ENCODE results near the gene PTPRR.

PTPRR gene

DNA sequence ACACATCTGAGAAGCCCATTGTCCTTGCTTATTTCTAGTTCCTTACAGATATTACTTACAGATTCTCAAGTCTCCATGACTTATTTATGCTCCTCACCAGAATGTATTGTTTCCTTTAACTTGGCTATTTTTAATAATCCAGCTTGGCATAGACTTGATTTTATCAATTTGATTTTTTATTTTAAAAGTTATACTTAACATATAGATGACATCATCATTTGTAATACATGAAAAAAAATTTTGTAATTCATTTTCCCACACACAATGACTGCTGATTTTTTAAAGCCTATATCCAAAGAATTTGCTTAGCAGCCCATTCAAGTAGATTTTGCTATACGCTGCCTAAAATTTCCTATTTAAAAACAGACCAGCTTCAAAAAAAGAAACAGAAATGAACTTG is 39.8 kb downstream of the PTPRR start:
- no peak for TF ChIP-seq CTBP1 (IDR thresholded peaks at IDR 0.05; ENCODE audit: borderline replicate concordance)
- no peak for TF ChIP-seq BHLHE40 (IDR thresholded peaks at IDR 0.05; ENCODE audit: borderline replicate concordance)
- no peak for DNase-seq (ENCODE audit: extremely low spot score)
- ChIA-PET CTCF (no interaction called here), POLR2A (no interaction called here)

DNA sequence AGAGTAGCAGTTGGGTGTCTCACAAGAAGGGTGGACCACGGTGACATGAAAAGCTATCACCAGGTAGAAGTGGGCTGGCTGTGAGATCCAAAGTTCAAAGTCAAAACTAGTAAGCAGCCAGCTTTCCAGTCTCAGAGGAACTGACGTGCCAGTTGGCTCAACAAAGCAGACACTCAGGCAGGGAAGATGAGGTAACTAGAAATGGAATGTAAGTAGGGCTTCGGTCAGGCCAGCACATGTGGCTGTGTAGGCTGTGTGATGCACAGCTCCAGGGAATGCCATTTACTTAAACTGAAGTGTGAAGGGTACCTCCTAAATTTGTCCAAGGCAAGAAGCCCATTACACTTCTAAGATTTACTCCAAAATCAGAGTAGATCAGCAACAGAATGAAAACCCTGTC is 43.6 kb downstream of the PTPRR start:
- ChIA-PET POLR2A (no interaction called here), CTCF (interaction anchor here (0.6 kb wide), 1 partner anchor 27 kb away, joined by 4 read pairs; no protein-coding TSS in a partner anchor)

DNA sequence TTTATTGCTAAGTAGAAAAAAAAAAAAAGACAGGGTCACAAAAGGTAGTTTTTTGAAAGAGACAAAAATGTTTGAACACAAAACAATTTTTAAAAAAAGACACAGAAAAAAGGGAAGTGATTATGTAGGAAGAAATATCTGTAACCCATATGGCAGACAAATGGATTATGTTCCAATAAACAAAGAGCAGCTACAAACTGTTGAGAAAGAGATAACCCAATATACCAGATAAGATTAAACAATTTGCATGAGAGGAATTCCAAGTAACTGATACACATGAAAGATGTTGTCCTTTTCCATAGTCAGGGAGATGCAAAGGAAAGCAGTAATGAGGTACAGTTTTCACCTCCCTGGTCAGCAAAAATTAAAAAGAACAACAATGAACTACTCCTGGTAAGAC is 44.9 kb downstream of the PTPRR start:
- ChIA-PET CTCF (no interaction called here), POLR2A (no interaction called here)
- TF ChIP-seq TARDBP (IDR thresholded peaks at IDR 0.05) (no peak), LEF1 (IDR thresholded peaks at IDR 0.05; ENCODE audit: borderline replicate concordance) (no peak), ARNT (IDR thresholded peaks at IDR 0.05) (no peak)
- TF ChIP-seq, protein P1, sequence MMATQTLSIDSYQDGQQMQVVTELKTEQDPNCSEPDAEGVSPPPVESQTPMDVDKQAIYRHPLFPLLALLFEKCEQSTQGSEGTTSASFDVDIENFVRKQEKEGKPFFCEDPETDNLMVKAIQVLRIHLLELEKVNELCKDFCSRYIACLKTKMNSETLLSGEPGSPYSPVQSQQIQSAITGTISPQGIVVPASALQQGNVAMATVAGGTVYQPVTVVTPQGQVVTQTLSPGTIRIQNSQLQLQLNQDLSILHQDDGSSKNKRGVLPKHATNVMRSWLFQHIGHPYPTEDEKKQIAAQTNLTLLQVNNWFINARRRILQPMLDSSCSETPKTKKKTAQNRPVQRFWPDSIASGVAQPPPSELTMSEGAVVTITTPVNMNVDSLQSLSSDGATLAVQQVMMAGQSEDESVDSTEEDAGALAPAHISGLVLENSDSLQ (IDR thresholded peaks at IDR 0.05) = no peak
- no peak for DNase-seq (ENCODE audit: extremely low spot score)

More for the DNA sequence above, 43.6 kb downstream of the PTPRR start:
- no peak for TF ChIP-seq LEF1 (IDR thresholded peaks at IDR 0.05; ENCODE audit: borderline replicate concordance)
- TF ChIP-seq ZNF384 (IDR thresholded peaks at IDR 0.05) = no peak
- no peak for TF ChIP-seq ELF4 (IDR thresholded peaks at IDR 0.05)
- no peak for TF ChIP-seq CTBP1 (IDR thresholded peaks at IDR 0.05; ENCODE audit: borderline replicate concordance)
- no peak for TF ChIP-seq FOXK2 (IDR thresholded peaks at IDR 0.05)
- TF ChIP-seq L3MBTL2 (conservative IDR thresholded peaks at IDR 0.05) = no peak
- TF ChIP-seq ARNT (IDR thresholded peaks at IDR 0.05) = no peak
- no peak for TF ChIP-seq FOXM1 (IDR thresholded peaks at IDR 0.05; ENCODE audit: borderline replicate concordance)
- TF ChIP-seq SP1 (IDR thresholded peaks at IDR 0.05) = no peak
- no peak for TF ChIP-seq TARDBP (IDR thresholded peaks at IDR 0.05)
- TF ChIP-seq, protein P1 (IDR thresholded peaks at IDR 0.05) = no peak
- no peak for TF ChIP-seq FOXA1 (IDR thresholded peaks at IDR 0.05)
- TF ChIP-seq HDGF (IDR thresholded peaks at IDR 0.05; ENCODE audit: borderline replicate concordance) = no peak
- DNase-seq (ENCODE audit: extremely low spot score) = no peak

DNA sequence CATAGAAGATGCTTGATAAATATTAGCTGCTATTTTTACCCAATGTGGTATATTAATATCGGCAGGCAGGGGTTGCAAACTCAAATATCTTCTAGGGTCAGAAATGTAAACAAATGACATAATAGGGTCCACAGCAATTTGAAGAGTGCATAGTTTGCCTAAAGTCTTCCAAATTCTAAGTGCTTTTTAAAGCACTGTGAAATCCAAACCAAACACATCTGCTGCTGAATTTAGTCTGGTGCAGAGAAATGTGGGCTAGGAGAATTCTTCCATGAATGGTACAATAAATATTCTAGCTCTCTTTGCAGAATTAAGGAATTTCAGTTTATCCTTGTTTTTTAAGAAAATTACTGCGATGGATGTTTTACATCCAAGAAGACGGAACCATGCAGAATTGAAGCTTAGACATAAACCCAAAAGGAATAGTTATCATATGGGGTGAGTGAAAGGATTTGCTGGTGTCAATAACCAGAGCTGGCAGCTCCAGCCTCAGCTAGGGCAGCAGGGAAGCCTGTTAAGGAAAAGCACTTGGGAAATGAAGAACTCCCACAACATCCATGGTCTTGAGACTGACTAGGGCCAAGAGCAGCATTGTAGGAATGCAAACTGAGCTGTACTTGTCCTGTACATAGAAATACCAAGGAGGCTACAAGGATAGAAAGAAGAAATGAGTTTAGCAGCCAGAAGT is 65.5 kb downstream of the PTPRR start:
- CTCF ChIA-PET = no interaction called here
- TF ChIP-seq ARNT (IDR thresholded peaks at IDR 0.05) = no peak
- no peak for TF ChIP-seq FOXK2 (IDR thresholded peaks at IDR 0.05)
- no peak for TF ChIP-seq SUZ12 (IDR thresholded peaks at IDR 0.05)
- TF ChIP-seq FOXA1 (IDR thresholded peaks at IDR 0.05) = no peak
- no peak for TF ChIP-seq TARDBP (IDR thresholded peaks at IDR 0.05)

DNA sequence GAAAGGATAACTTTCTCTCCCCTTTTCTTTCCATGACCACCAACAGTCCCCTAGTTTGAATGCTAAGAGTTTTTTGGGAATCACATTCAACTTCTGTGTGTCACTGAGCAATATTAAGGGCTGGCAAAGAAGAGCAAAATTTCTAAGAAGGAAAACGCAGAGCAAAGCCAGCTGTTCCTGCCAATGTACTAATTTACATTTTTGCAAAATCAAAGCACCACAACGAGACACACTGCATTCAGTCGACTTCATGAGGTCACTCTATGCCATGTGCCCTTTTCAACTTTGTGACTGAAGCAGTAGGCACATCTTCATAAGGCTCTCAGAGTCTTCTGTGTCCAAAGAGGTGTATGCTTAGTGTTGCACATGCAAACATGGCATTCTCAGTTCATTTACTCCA is 66.4 kb downstream of the PTPRR start:
- CTCF ChIA-PET = no interaction called here
- TF ChIP-seq FOXM1 (IDR thresholded peaks at IDR 0.05; ENCODE audit: borderline replicate concordance) = no peak
- no peak for TF ChIP-seq L3MBTL2 (conservative IDR thresholded peaks at IDR 0.05)
- no peak for TF ChIP-seq NFRKB (IDR thresholded peaks at IDR 0.05)
- no peak for TF ChIP-seq ZNF384 (IDR thresholded peaks at IDR 0.05)
- TF ChIP-seq BHLHE40 (IDR thresholded peaks at IDR 0.05; ENCODE audit: borderline replicate concordance) = no peak
- TF ChIP-seq CTBP1 (IDR thresholded peaks at IDR 0.05; ENCODE audit: borderline replicate concordance) = no peak
- TF ChIP-seq ELF4 (IDR thresholded peaks at IDR 0.05) = no peak
- no peak for TF ChIP-seq FOXA1 (IDR thresholded peaks at IDR 0.05)
- no peak for TF ChIP-seq SP1 (IDR thresholded peaks at IDR 0.05)
- no peak for TF ChIP-seq LEF1 (IDR thresholded peaks at IDR 0.05; ENCODE audit: borderline replicate concordance)
- no peak for TF ChIP-seq TARDBP (IDR thresholded peaks at IDR 0.05)
- no peak for TF ChIP-seq HDGF (IDR thresholded peaks at IDR 0.05; ENCODE audit: borderline replicate concordance)
- no peak for TF ChIP-seq FOXK2 (IDR thresholded peaks at IDR 0.05)
- TF ChIP-seq ARNT (IDR thresholded peaks at IDR 0.05) = no peak
- TF ChIP-seq, protein P1 (IDR thresholded peaks at IDR 0.05) = no peak
- TF ChIP-seq SUZ12 (IDR thresholded peaks at IDR 0.05) = no peak
- POLR2A ChIA-PET = no interaction called here
- DNase-seq (ENCODE audit: extremely low spot score) = no peak

More for the DNA sequence above, 65.5 kb downstream of the PTPRR start:
- POLR2A ChIA-PET = no interaction called here
- DNase-seq (ENCODE audit: extremely low spot score) = no peak

DNA sequence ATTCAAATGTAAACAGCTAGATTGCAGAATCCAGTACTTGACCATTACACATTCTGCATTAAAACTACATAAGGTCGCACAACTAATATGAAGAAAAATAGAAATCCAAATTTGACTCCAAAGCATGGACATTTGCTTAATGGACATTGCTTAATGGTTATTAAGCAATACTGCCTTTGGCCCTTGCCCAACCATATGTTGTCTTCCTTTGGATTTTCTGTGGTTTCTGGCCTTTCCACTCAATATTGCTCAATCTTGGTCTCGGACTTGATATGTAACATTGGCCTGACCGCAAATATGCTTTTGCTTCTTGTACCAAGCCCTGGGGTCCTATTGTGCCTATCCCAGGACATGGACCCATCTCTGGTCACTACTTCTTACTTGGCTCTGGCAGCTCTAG is 67.2 kb downstream of the PTPRR start:
- DNase-seq (ENCODE audit: extremely low spot score) = no peak
- ChIA-PET POLR2A (no interaction called here), CTCF (no interaction called here)
- TF ChIP-seq SP1 (IDR thresholded peaks at IDR 0.05) = no peak
- TF ChIP-seq, protein P1 (IDR thresholded peaks at IDR 0.05) = no peak
- no peak for TF ChIP-seq TARDBP (IDR thresholded peaks at IDR 0.05)
- TF ChIP-seq FOXK2 (IDR thresholded peaks at IDR 0.05) = no peak
- no peak for TF ChIP-seq L3MBTL2 (conservative IDR thresholded peaks at IDR 0.05)
- TF ChIP-seq FOXA1 (IDR thresholded peaks at IDR 0.05) = no peak
- no peak for TF ChIP-seq FOXM1 (IDR thresholded peaks at IDR 0.05; ENCODE audit: borderline replicate concordance)
- no peak for TF ChIP-seq ZNF384 (IDR thresholded peaks at IDR 0.05)
- TF ChIP-seq NFRKB (IDR thresholded peaks at IDR 0.05) = no peak
- TF ChIP-seq CTBP1 (IDR thresholded peaks at IDR 0.05; ENCODE audit: borderline replicate concordance) = no peak
- no peak for TF ChIP-seq ARNT (IDR thresholded peaks at IDR 0.05)
- TF ChIP-seq HDGF (IDR thresholded peaks at IDR 0.05; ENCODE audit: borderline replicate concordance) = no peak
- TF ChIP-seq SUZ12 (IDR thresholded peaks at IDR 0.05) = no peak
- TF ChIP-seq LEF1 (IDR thresholded peaks at IDR 0.05; ENCODE audit: borderline replicate concordance) = no peak
- no peak for TF ChIP-seq ELF4 (IDR thresholded peaks at IDR 0.05)
- TF ChIP-seq BHLHE40 (IDR thresholded peaks at IDR 0.05; ENCODE audit: borderline replicate concordance) = no peak

All from HEK293T (cell line).